Measurements from ENCODE around the gene METTL9.

Gene METTL9

GRCh38 chr16:21654466-21654865 lies 55.1 kb downstream of the METTL9 start:
- H3K9ac ChIP-seq (ENCODE audit: insufficient read length), result no peak overlapping the region
- peaks cover 21% of the 10 kb centered on the region for H3K36me3 ChIP-seq (ENCODE audit: insufficient read depth, low read length)
- H3K9me3 ChIP-seq (ENCODE audit: low read depth, low read length), result no peaks in the 10 kb centered on the region
- H3K27ac ChIP-seq, result no peak overlapping the region
- no peak overlapping the region for H3K4me3 ChIP-seq
- TF ChIP-seq EZH2 (IDR thresholded peaks at IDR 0.05) (no peak), FOXP2 (optimal IDR thresholded peaks at IDR 0.05; ENCODE audit: control extremely low read depth, extremely low read length, insufficient read depth) (no peak), POLR2AphosphoS5 (IDR thresholded peaks at IDR 0.05; ENCODE audit: borderline replicate concordance, low read depth, low read length) (no peak)
- DNase-seq (ENCODE audit: low read depth, low spot score), result no peak

GRCh38 chr16:21654881-21655280 lies 55.5 kb downstream of the METTL9 start:
- no peaks in the 10 kb centered on the region for H3K9me3 ChIP-seq (ENCODE audit: low read depth, low read length)
- TF ChIP-seq FOXP2 (optimal IDR thresholded peaks at IDR 0.05; ENCODE audit: control extremely low read depth, extremely low read length, insufficient read depth) (no peak), POLR2AphosphoS5 (IDR thresholded peaks at IDR 0.05; ENCODE audit: borderline replicate concordance, low read depth, low read length) (no peak), EZH2 (IDR thresholded peaks at IDR 0.05) (no peak)
- H3K36me3 ChIP-seq (ENCODE audit: insufficient read depth, low read length), result peaks cover 21% of the 10 kb centered on the region
- no peak overlapping the region for H3K27ac ChIP-seq
- DNase-seq (ENCODE audit: low read depth, low spot score), result no peak
- no peak overlapping the region for H3K9ac ChIP-seq (ENCODE audit: insufficient read length)
- H3K4me3 ChIP-seq, result no peak overlapping the region

GRCh38 chr16:21656795-21657768 lies 57.7 kb downstream of the METTL9 start:
- peak; percentile 45 for DNase-seq (ENCODE audit: low read depth, low spot score)
- Histone ChIP-seq H3K36me3 (ENCODE audit: insufficient read depth, low read length) (peaks cover 21% of the 10 kb centered on the region), H3K9me3 (ENCODE audit: low read depth, low read length) (no peaks in the 10 kb centered on the region), H3K27ac (no peak overlapping the region), H3K9ac (ENCODE audit: insufficient read length) (no peak overlapping the region), H3K4me3 (no peak overlapping the region)
- no peak for TF ChIP-seq FOXP2 (optimal IDR thresholded peaks at IDR 0.05; ENCODE audit: control extremely low read depth, extremely low read length, insufficient read depth)
- TF ChIP-seq EZH2 (IDR thresholded peaks at IDR 0.05), result no peak
- TF ChIP-seq POLR2AphosphoS5 (IDR thresholded peaks at IDR 0.05; ENCODE audit: borderline replicate concordance, low read depth, low read length), result no peak

- no peak overlapping the region for H3K27ac ChIP-seq
- no peak overlapping the region for H3K4me3 ChIP-seq
- H3K36me3 ChIP-seq (ENCODE audit: insufficient read depth, low read length), result peaks cover 21% of the 10 kb centered on the region
- H3K9ac ChIP-seq (ENCODE audit: insufficient read length), result no peak overlapping the region
- H3K9me3 ChIP-seq (ENCODE audit: low read depth, low read length), result no peaks in the 10 kb centered on the region
- no peak for DNase-seq (ENCODE audit: low read depth, low spot score)
- TF ChIP-seq POLR2AphosphoS5 (IDR thresholded peaks at IDR 0.05; ENCODE audit: borderline replicate concordance, low read depth, low read length), result no peak
- no peak for TF ChIP-seq EZH2 (IDR thresholded peaks at IDR 0.05)
- TF ChIP-seq FOXP2 (optimal IDR thresholded peaks at IDR 0.05; ENCODE audit: control extremely low read depth, extremely low read length, insufficient read depth), result no peak
Measured at GRCh38 chr16:21659124-21659523, 59.7 kb downstream of the METTL9 start.

- TF ChIP-seq POLR2AphosphoS5 (IDR thresholded peaks at IDR 0.05; ENCODE audit: borderline replicate concordance, low read depth, low read length) (no peak), EZH2 (IDR thresholded peaks at IDR 0.05) (no peak), FOXP2 (optimal IDR thresholded peaks at IDR 0.05; ENCODE audit: control extremely low read depth, extremely low read length, insufficient read depth) (no peak)
- no peak within 1 kb of the TSS for H3K9ac ChIP-seq (ENCODE audit: insufficient read length)
- no peak within 1 kb of the TSS for H3K27ac ChIP-seq
- no peak for DNase-seq (ENCODE audit: low read depth, low spot score)
- no peaks in the 10 kb centered on the region for H3K9me3 ChIP-seq (ENCODE audit: low read depth, low read length)
- H3K36me3 ChIP-seq (ENCODE audit: insufficient read depth, low read length), result no peaks in the 10 kb centered on the region
- H3K4me3 ChIP-seq, result no peak within 1 kb of the TSS
Measured at GRCh38 chr16:21663889-21664647, 64.7 kb downstream of the METTL9 start, which contains the start of gene OTOA. OTOA (plus strand) TSS chr16:21663968; CDS start chr16:21678515, 14,547 bp downstream.

- H3K9me3 ChIP-seq (ENCODE audit: low read depth, low read length), result no peaks in the 10 kb centered on the region
- no peak for TF ChIP-seq POLR2AphosphoS5 (IDR thresholded peaks at IDR 0.05; ENCODE audit: borderline replicate concordance, low read depth, low read length)
- TF ChIP-seq FOXP2 (optimal IDR thresholded peaks at IDR 0.05; ENCODE audit: control extremely low read depth, extremely low read length, insufficient read depth), result no peak
- TF ChIP-seq EZH2 (IDR thresholded peaks at IDR 0.05), result no peak
- no peak for DNase-seq (ENCODE audit: low read depth, low spot score)
- no peak overlapping the region for H3K27ac ChIP-seq
- no peak overlapping the region for H3K4me3 ChIP-seq
- H3K36me3 ChIP-seq (ENCODE audit: insufficient read depth, low read length), result no peaks in the 10 kb centered on the region
- no peak overlapping the region for H3K9ac ChIP-seq (ENCODE audit: insufficient read length)
Measured at GRCh38 chr16:21664801-21665492, 65.6 kb downstream of the METTL9 start.

- no peak for DNase-seq (ENCODE audit: low read depth, low spot score)
- TF ChIP-seq FOXP2 (optimal IDR thresholded peaks at IDR 0.05; ENCODE audit: control extremely low read depth, extremely low read length, insufficient read depth) (no peak), EZH2 (IDR thresholded peaks at IDR 0.05) (no peak), POLR2AphosphoS5 (IDR thresholded peaks at IDR 0.05; ENCODE audit: borderline replicate concordance, low read depth, low read length) (no peak)
- no peak overlapping the region for H3K4me3 ChIP-seq
- H3K36me3 ChIP-seq (ENCODE audit: insufficient read depth, low read length), result no peaks in the 10 kb centered on the region
- no peak overlapping the region for H3K27ac ChIP-seq
- no peaks in the 10 kb centered on the region for H3K9me3 ChIP-seq (ENCODE audit: low read depth, low read length)
- no peak overlapping the region for H3K9ac ChIP-seq (ENCODE audit: insufficient read length)
Measured at GRCh38 chr16:21666772-21667171, 67.4 kb downstream of the METTL9 start.
